CD4-positive, alpha-beta T cell treated with Interleukin-10 for 1 hour (primary cell): ENCODE measurements around the gene KDM4B.

Experiments
- DNase-seq: peaks from one replicate; pipeline ENCODE4 v3.0.0-alpha.2; 2020

The KDM4B gene

DNA sequence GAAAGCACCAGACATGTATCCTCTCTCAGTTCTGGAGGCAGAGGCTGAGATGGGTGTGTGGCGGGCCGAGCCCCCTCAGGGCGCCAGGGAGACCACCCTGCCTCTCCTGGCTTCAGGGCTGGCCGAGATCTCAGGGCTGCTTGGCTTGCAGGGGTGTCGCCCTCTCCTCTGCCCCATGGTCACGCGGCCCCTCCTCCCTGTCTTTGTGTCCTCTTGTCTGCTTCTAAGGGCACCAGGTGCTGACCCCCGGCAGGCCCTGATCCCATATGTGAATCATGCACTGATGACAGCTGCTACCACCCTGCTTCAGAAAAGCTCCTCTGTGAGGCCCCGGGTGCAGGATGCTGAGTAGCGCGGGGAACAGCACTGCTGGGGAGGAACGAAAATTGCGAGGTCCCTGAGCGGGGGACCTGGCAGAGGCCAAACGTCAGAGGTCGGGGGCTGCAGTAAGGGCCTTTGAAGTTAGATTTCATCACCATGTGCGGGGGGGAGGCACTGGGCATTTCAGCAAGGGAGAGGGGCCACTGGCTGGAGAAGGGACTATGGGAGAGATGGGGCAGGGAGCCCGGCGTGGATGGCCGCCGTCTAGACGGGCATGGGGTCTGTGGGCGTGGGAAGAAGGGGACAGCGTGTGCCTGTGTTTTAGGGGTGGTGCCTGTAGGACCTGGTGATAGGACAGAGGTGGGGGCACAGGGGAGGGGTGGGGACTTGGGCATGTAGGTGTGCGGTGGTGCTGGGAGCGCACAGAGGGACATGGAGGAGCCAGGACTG is 125.2 kb downstream of the KDM4B start:
- DNase-seq, result no peak

DNA sequence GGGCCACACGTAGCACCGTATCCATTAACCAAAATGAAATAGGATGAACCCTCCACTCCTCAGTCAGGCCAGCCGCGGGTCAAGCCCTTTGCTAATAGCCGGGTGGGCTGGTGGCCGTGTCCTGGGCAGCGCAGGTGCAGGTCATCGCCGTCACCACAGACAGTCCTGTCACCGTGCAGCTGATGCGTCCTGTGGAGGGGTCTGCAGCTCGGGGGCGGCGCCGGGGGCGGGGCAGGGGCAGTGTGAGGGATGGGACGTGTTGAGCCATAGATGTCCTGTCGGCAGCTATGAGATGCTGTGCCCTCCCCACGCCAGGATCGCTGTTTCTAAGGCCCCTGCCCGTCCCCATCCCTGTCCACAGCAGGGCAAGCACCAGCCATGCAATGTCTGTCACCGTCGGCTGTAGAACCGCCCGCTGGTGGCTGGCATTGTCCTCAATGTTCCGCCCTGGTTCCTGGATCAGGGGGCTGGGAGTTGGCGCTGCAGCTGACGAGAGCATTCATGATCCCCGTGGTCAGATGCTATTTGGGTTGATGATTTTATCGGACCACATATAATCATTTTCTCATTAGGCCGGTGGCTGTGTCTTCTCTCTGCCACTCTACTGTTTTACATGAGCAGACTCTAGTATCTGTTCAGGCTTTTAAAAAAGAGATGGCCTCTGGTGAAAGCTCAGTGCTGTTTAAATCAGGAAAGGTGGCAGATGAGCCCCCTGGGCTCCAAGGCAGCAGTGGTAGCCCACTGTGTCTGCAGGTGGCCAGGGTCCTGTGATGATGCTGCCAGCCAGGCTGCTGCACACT is 126.1 kb downstream of the KDM4B start:
- DNase-seq, result no peak

DNA sequence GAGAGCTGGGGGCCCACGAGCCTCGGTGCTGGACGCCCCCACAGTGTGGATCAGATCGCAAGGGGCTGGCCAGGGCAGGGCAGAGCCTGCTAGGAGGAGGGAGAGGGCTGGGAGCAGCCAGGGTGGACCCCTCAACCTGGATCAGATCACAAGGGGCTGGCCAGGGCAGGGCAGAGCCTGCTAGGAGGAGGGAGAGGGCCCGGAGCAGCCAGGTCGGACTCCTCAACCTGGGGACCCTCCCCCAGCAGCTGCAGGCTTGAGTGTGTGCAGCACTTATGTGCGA is 126.6 kb downstream of the KDM4B start:
- DNase-seq, result no peak

DNA sequence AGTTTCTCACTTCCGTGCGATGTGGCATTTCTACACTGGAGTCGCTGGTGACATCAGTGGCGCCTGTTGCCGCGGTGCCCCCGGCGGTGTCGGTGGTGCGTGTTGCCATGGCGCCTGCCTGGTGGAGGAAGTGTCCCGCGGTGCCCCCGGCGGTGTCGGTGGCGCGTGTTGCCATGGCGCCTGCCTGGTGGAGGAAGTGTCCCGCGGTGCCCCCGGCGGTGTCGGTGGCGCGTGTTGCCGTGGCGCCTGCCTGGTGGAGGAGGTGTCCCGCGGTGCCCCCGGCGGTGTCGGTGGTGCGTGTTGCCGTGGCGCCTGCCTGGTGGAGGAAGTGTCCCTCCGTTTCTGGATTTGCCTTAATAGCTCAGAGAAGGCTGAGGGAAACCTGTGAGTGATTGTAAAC is 127.6 kb downstream of the KDM4B start:
- DNase-seq, result no peak

DNA sequence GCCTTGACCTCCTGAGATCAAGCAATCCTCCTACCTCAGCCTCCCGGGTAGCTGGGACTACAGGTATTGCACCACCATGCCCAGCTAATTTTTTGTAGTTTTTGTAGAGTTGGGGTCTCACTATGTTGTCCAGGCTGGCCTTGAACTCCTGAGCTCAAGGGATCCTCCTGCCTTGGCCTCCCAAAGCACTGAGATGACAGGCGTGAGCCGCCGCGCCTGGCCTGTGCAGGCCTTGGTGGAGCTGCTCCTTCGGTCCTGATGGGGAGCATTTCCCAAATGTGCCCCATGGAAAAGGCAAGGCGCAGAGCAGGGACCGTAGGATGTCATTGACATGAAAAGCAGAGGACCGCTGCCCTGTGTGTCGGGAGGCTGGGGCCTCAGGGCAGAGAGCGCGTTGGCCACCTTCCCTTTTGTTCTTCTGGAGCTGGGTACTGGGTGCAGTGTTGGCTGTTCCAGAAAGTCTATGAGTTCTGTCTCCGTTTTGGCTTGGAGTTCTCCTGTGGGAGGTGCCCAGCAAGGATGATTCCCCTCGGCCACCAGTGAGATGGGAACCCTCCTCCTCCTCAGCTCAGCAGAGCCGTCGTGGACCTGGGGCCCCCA is 128.5 kb downstream of the KDM4B start:
- DNase-seq, result no peak

DNA sequence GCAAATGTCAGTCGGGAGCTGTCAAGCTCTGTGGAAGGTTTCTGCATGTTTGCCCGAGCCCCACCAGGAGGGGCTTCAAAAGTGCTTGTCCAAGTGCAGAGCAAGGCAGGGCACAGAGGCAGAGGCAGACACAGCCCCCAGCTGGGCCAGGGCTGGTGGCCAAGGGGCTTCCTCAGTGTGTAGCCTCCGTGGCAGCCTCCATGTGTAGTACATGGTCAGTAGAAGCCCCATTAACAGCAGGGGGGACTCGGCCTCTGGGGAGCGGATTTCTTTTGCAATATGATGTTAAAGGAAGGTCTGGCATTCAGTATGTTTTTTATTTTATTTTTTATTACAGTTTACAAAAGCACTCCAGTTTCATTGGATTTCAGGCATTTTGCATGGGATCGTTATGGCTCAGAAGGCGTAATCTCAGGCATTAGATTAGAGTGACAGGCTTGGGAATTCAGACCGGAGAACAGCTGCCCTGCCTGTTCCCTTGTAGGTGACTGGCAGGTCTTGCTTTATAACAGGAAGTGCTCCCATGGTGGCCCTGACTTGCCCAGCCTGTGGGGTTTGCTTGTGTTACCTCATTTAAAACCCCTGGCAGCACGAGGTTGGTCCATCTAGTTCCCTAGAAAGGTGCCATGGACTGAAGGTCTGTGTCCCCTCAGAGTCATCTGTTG is 129.2 kb downstream of the KDM4B start:
- DNase-seq, result no peak

DNA sequence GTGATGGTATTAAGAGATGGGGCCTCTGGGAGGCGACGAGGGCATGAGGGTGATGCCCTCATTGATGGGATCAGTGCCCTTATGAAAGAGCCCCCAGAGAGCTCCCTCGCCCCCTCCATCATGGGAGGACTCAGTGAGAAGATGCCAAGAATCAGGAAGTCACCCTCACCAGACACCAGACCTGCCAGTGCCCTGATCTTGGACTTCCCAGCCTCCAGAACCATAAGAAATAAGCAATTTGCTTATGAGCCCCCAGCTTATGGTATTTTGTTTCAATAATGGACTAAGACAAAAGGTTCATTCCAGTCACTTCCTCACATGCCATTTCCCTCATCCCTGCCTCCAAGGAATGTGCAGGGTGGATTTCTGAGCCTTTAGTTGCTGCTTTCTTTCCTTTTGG is 129.7 kb downstream of the KDM4B start:
- no peak for DNase-seq

DNA sequence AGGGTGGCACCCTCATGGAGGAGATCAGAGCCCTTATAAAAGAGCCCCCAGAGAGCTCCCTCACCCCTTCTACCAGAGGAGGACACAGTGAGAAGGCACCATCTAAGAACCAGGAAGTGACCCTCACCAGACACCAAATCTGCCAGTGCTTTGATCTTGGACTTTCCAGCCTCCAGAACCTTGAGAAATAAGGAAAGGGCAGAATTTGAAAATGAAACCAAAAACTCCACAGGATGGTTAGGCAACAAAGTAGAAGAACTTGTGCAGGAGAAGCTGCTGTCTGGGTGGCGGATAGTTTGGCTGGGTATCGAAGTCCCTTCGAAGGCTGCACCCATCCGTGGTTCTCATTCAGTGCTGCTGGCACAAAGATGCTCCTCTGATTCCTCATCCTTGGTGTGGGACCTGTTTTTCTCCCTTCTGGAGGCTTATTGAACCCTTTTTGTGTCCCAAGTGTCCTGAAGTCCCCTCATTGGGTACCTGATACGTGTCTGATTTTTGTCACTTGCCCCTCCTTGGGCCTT is 130.8 kb downstream of the KDM4B start:
- no peak for DNase-seq

DNA sequence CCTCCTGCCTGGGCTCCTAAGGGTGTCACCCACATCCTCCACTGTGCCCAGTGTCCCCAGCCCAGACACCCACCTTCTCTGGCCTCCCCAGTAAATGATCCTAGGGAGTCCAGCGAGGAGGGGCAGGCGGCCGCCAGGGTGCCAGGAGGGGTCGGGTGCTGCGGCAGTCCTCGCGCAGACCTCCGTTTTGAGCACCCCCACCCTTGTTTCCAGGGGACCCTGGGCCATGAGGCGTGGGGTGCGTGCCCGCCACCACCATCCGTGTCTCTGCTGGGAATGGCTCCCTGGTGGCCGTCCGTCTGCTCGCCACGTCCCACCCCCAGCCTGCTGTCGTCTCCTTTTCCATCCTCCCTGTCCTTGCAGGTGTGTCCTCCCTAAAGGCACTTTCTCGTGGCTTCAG is 133.0 kb downstream of the KDM4B start:
- DNase-seq, result no peak

DNA sequence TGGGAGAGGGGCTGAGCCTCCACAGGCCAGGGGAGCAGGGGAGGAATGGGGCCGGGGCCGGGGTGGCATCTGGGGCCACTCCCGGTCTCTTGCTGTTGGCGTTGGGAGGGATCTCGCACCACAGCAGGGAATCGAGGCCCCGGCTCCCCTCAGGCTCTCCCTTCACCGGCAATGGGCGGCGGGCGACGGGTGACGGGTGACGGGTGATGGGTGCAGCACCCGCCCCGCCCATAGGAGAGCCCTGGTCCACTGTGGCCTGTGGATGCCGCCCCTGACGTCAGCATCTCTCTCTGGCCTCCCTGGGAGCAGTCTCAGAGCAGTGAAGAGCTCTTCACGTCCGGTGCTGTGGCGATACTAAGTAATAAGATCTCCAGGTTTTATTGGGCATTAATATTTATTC is 133.6 kb downstream of the KDM4B start:
- no peak for DNase-seq

DNA sequence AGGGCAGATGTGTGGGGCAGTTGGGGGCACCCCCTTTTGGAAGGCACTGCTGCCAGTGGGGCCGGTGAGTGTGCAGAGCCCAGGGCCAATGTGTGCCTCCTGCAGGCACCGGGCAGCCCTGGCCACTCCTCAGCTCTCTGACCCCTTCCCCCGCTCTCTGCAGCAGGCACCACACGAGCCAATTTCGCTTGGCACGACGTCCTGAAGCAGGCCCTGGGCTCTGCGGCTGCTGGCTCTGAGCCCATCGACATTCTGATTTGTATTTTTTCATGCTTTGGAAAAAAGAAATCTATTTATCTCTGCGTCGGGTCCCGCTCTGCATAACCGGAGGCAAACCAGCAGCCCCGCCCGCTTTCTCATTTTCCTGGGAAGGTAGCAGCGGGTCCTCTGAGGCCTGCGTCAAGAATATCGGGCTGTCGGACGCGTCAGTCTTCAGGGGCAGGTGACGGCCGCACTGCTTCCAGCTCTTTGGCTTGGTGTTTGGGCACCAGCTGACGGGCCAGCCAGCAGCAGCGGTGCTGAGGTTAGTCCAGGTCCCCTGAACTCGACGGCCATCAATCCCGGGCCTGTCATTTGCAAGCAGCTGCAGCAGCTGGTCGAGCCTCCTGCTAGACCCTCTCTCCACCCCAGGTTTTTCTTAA is 134.3 kb downstream of the KDM4B start:
- DNase-seq, result no peak

DNA sequence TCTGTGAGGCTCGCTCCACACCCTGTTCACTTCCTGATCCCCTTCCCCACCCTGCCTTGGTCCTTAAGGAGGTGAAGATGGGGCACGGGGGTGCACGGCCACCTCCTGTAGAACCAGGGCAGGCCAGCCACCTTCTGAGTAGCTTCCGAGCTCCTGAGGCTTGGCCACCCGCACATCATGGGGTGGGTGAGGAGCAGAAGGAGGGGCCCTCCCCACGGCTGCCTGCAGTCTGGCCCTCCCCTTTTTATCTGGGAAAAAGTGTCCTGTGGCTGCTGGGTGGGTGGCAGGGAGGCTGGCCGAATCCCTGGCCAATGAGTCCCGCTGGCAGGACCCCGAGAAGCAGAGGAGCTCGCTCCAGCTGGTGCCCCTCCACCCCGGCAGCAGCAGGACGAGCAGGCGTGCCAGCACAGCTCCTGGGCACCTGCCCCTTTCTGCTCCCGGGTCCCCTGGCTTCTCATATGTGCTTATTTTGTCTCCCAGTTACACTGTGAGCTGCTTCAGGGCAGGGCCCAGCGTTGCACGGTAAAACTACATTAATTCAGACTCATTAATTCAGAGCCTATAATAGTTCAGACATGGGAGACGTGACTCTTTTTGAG is 135.0 kb downstream of the KDM4B start:
- no peak for DNase-seq

DNA sequence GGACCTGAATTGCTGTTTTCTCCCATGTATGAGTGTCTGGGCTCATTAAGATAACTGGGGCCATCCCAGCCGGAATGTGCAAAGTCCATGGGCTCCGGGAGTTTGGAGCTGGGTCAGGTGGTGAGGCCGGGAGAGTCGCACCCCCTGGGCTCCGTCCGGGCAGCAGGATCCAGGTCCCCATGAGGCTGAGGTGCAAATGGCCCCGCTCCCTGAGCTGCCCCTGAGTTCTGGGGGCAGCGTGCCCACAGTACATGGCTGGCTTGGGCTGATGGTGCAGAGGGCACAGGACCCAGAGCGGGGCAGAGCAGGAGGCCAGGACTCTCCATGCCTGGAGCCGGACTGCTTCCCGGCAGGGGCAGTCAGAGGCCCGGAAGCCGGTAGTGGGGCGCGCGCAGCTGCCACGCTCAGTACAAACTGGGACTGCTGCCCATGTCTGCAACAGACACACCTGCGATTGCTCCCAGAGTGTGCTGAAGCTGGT is 136.0 kb downstream of the KDM4B start:
- no peak for DNase-seq

DNA sequence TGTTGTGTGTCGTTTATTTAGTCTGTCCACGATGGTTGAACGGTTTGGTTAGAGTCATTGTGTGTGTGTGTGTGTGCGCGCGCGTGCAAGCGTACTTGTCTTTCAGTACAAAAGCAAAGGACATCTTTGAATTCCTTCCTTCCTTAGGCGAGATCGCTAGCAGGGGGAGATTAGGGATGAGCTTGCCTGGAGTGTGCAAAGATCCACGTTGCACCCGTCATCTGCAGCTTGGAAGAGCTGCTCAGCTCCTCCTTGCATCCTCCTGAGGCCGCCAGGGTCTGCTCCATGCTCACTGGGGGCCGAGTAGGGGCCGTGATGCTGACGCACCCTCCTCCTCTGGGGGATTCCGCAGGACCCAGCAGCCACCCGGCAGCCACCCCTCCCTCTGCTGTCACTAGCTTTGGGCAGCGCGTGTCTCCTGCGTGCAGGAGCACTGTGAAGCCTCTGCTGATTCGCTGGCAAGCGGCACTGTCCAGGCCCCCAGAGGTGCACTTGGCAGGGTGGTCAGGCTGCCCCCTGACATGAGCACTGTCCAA is 137.3 kb downstream of the KDM4B start:
- no peak for DNase-seq

DNA sequence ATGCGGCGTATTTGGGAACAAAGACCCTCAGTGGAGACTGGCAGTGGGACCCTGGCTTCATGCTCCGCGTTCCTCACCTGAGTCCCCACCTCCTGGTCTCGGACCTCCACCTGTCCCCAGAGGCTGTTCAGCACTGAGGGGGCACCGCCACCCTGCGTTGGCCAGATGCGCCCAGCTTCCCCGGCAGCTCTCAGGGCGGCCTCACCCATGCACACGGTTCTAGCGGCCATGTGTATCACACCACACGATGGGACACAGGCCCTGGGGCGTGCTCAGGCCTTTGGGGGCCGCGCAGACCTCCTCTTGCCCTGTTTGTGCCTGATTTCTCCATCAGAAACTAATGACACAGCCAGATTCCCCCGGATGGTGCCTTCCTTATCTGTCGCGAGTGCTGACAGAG is 138.1 kb downstream of the KDM4B start:
- no peak for DNase-seq

DNA sequence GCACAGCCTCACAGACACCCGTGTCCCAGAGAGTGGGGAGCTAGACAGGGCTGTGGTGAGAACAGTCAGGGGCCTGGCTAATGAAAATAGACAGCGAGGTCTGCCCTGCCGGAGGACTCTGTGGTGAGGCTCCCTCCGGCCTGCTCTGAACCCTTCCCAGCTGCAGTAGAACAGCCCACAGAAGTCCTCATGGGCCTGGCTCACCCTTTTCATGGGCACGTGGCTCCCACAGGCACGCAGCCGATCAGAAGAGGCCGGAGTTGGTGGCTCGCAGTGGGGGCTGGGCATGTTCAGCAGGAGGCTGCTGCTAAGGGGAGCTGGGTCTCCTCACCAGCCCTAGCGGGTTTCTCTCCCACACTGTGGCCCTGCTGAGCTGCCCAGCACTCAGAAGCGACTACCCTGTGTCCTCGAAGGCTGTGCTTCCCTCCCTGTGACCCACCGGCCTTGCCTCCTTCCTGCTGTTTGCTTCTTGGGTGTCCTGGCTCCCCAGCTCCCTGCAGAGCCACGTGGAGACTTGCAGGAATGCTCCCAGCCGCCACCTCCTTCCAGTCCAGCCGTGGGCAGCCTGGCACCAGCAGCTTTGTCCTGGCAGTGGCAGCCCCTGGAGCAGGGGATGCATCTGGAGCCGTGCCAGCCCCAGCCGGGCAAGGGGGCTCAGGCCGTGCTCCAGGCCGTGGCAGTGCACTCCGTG is 138.7 kb downstream of the KDM4B start:
- DNase-seq, result no peak

DNA sequence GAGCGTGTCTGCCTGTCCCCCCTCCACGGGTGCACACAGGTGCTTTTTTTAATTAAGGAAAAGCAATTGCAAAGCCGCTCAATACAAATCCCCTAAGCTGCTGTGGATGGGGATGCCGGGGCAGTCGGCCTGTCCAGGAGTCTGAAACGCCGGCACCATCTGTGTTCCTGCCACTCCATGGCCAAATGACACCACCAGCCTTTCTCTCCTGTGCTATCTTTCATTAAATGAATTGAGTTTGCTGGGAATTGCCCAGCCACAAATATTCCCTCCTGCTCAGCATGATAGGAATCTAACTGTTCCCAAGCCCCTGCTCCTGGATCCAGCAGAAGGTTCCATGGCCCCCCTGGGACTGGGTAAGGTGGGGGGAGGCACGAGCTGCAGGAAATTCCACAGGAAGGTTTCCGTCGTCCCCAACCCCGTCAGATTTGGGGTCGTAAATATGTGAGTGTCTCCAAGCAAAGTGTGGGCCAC is 139.2 kb downstream of the KDM4B start:
- no peak for DNase-seq

DNA sequence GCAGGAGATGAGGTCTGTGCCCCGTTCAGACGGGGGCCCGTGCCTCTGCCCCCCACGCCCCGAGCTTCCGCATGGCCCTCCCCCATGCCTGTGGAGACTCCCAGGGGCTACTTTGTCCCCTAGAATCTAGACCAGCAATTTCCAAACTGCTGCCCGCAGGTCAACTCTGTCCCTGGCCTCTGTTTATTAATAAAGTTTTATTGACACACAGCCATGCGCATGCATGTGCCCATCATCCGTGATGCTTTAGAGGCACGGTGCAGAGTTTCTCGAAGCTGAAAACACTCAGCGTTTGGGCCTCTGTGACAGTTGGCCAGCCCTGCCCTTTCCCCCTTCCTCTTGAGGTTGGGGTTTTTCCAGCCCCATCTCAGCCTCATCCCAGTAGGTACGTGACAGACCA is 140.0 kb downstream of the KDM4B start:
- DNase-seq, result no peak

DNA sequence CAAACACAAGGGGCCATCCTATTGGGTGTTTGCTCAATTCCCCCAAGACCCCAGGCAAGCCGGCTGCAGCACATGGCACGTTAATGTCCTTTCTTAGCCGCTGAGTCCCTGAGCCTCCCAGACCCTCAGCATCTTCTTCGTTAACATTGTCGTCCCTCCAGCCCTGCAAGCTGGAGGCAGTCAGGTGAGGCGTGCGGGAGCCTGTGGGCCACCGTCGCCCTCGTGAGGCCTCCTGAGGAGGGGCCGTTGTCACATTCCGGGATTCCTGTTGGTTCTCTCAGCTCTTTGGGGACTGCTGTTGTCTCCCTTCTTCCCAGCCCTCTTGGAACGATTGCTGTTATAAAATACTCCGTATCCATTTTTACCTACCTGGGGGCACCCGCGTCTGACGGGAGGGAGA is 140.6 kb downstream of the KDM4B start:
- DNase-seq, result no peak

DNA sequence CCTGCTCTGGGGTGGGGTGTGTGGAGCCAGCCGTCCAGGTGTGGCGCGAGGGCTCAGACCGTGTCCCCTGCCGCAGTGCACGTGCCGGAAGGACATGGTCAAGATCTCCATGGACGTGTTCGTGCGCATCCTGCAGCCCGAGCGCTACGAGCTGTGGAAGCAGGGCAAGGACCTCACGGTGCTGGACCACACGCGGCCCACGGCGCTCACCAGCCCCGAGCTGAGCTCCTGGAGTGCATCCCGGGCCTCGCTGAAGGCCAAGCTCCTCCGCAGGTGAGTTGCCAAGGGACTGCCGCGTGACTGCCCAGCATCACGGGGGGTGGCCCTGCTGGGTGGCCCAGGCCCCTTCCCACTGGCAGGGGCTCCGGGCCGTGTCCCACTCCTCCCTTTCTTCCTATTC is 141.6 kb downstream of the KDM4B start:
- no peak for DNase-seq

DNA sequence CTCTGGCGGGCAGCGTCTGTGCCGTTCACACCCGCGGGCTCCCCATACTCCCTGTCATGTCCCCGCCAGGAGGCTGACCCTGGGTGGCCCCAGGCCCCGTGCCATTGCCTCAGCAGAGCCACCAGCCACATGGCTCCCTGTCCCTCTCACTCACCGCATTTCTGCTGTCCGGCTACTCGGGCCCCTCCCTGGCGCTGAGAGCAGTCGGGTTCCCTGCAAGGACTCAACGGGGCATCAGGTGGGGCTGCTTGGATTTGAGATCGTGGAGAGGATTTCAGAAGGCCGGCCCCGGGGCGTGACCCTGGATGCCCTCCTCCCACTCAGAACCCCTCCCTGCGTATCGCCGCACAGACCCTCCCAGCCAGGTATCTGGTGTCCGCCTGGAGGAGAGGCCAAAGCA is 142.1 kb downstream of the KDM4B start:
- DNase-seq, result no peak
